Glutamatergic neuron (in vitro differentiated cells): ENCODE measurements around the gene PPP1R7. TPM values are rescaled to one million over a fixed set of nuclear protein-coding genes. Genes with fewer than 3 reads are reported as not detected.

Experiments used
- DNase-seq: peaks from one replicate; pipeline ENCODE4 v3.0.0; 2022
- H3K27ac Mint-ChIP-seq: one replicate; pipeline ENCODE4 v1.8.0; 2020; ENCODE audit warnings: mild to moderate bottlenecking, mixed read lengths, inconsistent platforms; ENCODE audit not compliant: unreplicated experiment
- H3K27me3 Mint-ChIP-seq: one replicate; pipeline ENCODE4 v1.8.0; 2020; ENCODE audit warnings: mild to moderate bottlenecking, moderate library complexity, mixed read lengths, inconsistent platforms; ENCODE audit not compliant: unreplicated experiment
- H3K36me3 Mint-ChIP-seq: one replicate; pipeline ENCODE4 v1.8.0; 2020; ENCODE audit warnings: mild to moderate bottlenecking, mixed read lengths, inconsistent platforms; ENCODE audit not compliant: unreplicated experiment
- H3K4me1 Mint-ChIP-seq: one replicate; pipeline ENCODE4 v1.8.0; 2020; ENCODE audit warnings: mild to moderate bottlenecking, low read depth, mixed read lengths, inconsistent platforms; ENCODE audit not compliant: unreplicated experiment
- H3K4me3 Mint-ChIP-seq: one replicate; pipeline ENCODE4 v1.8.0; 2020; ENCODE audit warnings: mild to moderate bottlenecking, mixed read lengths, inconsistent platforms; ENCODE audit not compliant: unreplicated experiment
- H3K9me3 Mint-ChIP-seq: one replicate; pipeline ENCODE4 v1.8.0; 2020; ENCODE audit warnings: mild to moderate bottlenecking, moderate library complexity, mixed read lengths, inconsistent platforms; ENCODE audit not compliant: unreplicated experiment
- CTCF ChIP-seq: fragments of 200-600 bp; sonication (generic); IDR thresholded peaks from one replicate; pipeline ENCODE4 v1.5.0; 2021; ENCODE audit not compliant: partially characterized antibody, unreplicated experiment
- total RNA-seq: library from RNA; stranded (reverse); fragmentation: NEBNext Ultra II Directional; extraction: Animal tissue kit (Norgen Biotek cat#: 25700); gene quantifications from one replicate; pipeline ENCODE4 v1.2.1, GENCODE V29; 2021; ENCODE audit not compliant: unreplicated experiment

The PPP1R7 gene
- total RNA-seq, 1 donor from 2014 or later, result 53.9 TPM

GRCh38 chr2:241156971-241157441 is 6.7 kb downstream of the PPP1R7 start:
- Mint-ChIP-seq H3K4me1 (peaks cover 2% of the 10 kb centered on the region), H3K36me3 (no peaks in the 10 kb centered on the region), H3K4me3 (no peak overlapping the region), H3K27ac (no peak overlapping the region), H3K9me3 (peaks cover 1% of the 10 kb centered on the region), H3K27me3 (no peaks in the 10 kb centered on the region)
- DNase-seq, result no peak
- no peak for TF ChIP-seq CTCF

- H3K36me3 Mint-ChIP-seq, result no peaks in the 10 kb centered on the region
- no peaks in the 10 kb centered on the region for H3K9me3 Mint-ChIP-seq
- TF ChIP-seq CTCF, result no peak
- no peak overlapping the region for H3K27ac Mint-ChIP-seq
- H3K4me1 Mint-ChIP-seq, result peaks cover 5% of the 10 kb centered on the region
- no peaks in the 10 kb centered on the region for H3K27me3 Mint-ChIP-seq
- no peak for DNase-seq
- H3K4me3 Mint-ChIP-seq, result no peak overlapping the region
Measured at GRCh38 chr2:241157841-241158545, 7.7 kb downstream of the PPP1R7 start.

- Mint-ChIP-seq H3K9me3 (no peaks in the 10 kb centered on the region), H3K27me3 (no peaks in the 10 kb centered on the region), H3K27ac (no peak overlapping the region), H3K4me3 (no peak overlapping the region), H3K36me3 (no peaks in the 10 kb centered on the region), H3K4me1 (peaks cover 5% of the 10 kb centered on the region)
- no peak for TF ChIP-seq CTCF
- no peak for DNase-seq
Measured at GRCh38 chr2:241158546-241158900, 8.3 kb downstream of the PPP1R7 start.

- no peak for TF ChIP-seq CTCF
- Mint-ChIP-seq H3K4me1 (peaks cover 5% of the 10 kb centered on the region), H3K4me3 (no peak overlapping the region), H3K27me3 (no peaks in the 10 kb centered on the region), H3K36me3 (no peaks in the 10 kb centered on the region), H3K9me3 (no peaks in the 10 kb centered on the region), H3K27ac (no peak overlapping the region)
- DNase-seq, result no peak
Measured at GRCh38 chr2:241159116-241159515, 8.8 kb downstream of the PPP1R7 start.

GRCh38 chr2:241160318-241160717 is 10.1 kb downstream of the PPP1R7 start:
- no peak for DNase-seq
- no peak for TF ChIP-seq CTCF
- Mint-ChIP-seq H3K27me3 (no peaks in the 10 kb centered on the region), H3K4me3 (no peak overlapping the region), H3K36me3 (no peaks in the 10 kb centered on the region), H3K4me1 (peaks cover 5% of the 10 kb centered on the region), H3K9me3 (no peaks in the 10 kb centered on the region), H3K27ac (no peak overlapping the region)
